Psoas muscle (tissue), 8 donors: ENCODE data around the gene SH3RF3. TPM values are rescaled to one million over a fixed set of nuclear protein-coding genes. Genes with fewer than 3 reads are reported as not detected.
A peak's percentile ranks its signal among the peaks of the same experiment; 100 is the strongest.

ENCODE experiments used
- ATAC-seq, 4 donors: fragments of 200-7000 bp; cut with Tn5 transposase; one replicate each; pipeline ENCODE4 v1.9.1; 2020; ENCODE audit warnings: moderate library complexity in 3 of 4, mild to moderate bottlenecking in 2 of 4
- DNase-seq, 2 donors: peaks; one replicate each; pipeline ENCODE4 v3.0.0-alpha.2; 2020
- H3K27ac ChIP-seq: fragments of 200-600 bp; one replicate; pipeline ENCODE4 v1.8.0; 2022
- H3K27me3 ChIP-seq, 3 donors: fragments of 200-600 bp in 1 of 3; one replicate each; pipeline versions ENCODE4 v1.6.1 to v1.8.0; 2013 to 2022; ENCODE audit warnings: low read length in 2 of 3, mild to moderate bottlenecking in 2 of 3, moderate library complexity in 1 of 3; ENCODE audit not compliant: insufficient read depth in 3 of 3
- H3K36me3 ChIP-seq, 2 donors: fragments of 200-600 bp in 1 of 2; one replicate each; pipeline versions ENCODE4 v1.6.1 to v1.8.0; 2013 to 2022; ENCODE audit warnings: low read depth in 1 of 2, mild to moderate bottlenecking in 1 of 2, moderate library complexity in 1 of 2; ENCODE audit not compliant: insufficient read depth in 1 of 2
- H3K4me1 ChIP-seq: fragments of 200-600 bp; one replicate; pipeline ENCODE4 v1.8.0; 2022
- H3K4me3 ChIP-seq: fragments of 200-600 bp; one replicate; pipeline ENCODE4 v1.8.0; 2022; ENCODE audit warnings: mild to moderate bottlenecking
- H3K9me3 ChIP-seq: fragments of 200-600 bp; one replicate; pipeline ENCODE4 v1.8.0; 2022
- CTCF ChIP-seq: fragments of 200-600 bp; IDR thresholded peaks from one replicate; pipeline ENCODE4 v1.8.0; 2022; ENCODE audit warnings: antibody characterized with exemption
- WGBS, 3 donors: extraction: QIAGEN DNeasy Blood & Tissue Kit; methylation state at CpG; one replicate each; pipeline versions ENCODE4 v1.1.6 to v1.1.7; 2013; 5-methylcytosine and 5-hydroxymethylcytosine counted together
- intact Hi-C, 2 donors: fragments of 100-400 bp; cut with DNase I; formaldehyde crosslinking; loops; one replicate each; pipeline versions ENCODE4 v1.11.0 to v1.14.2; 2022
- polyA plus RNA-seq, 3 donors: library from polyadenylated mRNA; stranded (reverse); fragments of 200-250 nt; gene quantifications; one replicate each; pipeline ENCODE4 v1.2.3, GENCODE V29; 2013
- total RNA-seq, 4 donors: library from RNA; stranded (reverse); fragmentation: NEBNext Ultra II Directional in 2 of 4; extraction: Animal tissue kit (Norgen Biotek cat#: 25700) in 2 of 4; gene quantifications; one replicate each; pipeline versions ENCODE4 v1.2.1 to v1.2.4, GENCODE V29; 2021 to 2023
- donor health status: healthy with polysubstance abuse.
- donor health status: DM: no; HTN: no; CAD: no; lungs with moderate emphysema.
- donor health status: Bipolar disorder and iron deficiency.
- donor health status: healthy.
- donor health status: DM: yes; HTN: yes; CAD: no.
- donor health status: DM: no; HTN: no; CAD: no.
- donor health status: DM: no; HTN: no; CAD: no.
- donor health status: DM: yes; HTN: yes; CAD: no.

The SH3RF3 gene
- total and polyA plus RNA-seq, 7 donors: 4.6 to 27.0 (median 9.0) TPM

- H3K9me3 ChIP-seq: no peaks in the 10 kb centered on the region
- 87 to 92% (median 90%) methylated on average over 13 to 14 of the region's 14 CpGs for WGBS, 3 donors
- intact Hi-C loops: no loop called here
- DNase-seq (no peak), ATAC-seq (no peak)
- no peak overlapping the region for H3K27ac ChIP-seq
- H3K36me3 ChIP-seq: no peaks in the 10 kb centered on the region
- peaks cover 9% of the 10 kb centered on the region for H3K4me1 ChIP-seq
- H3K4me3 ChIP-seq: no peak overlapping the region
- H3K27me3 ChIP-seq: no peaks in the 10 kb centered on the region
- no peak for TF ChIP-seq CTCF
Observed at GRCh38 chr2:109487871-109488655, 359.1 kb downstream of the SH3RF3 start.

GRCh38 chr2:109489296-109489695, 360.3 kb downstream of the SH3RF3 start:
- H3K9me3 ChIP-seq: no peaks in the 10 kb centered on the region
- H3K27ac ChIP-seq: no peak overlapping the region
- H3K36me3 ChIP-seq: no peaks in the 10 kb centered on the region
- peaks cover 4% of the 10 kb centered on the region for H3K4me1 ChIP-seq
- TF ChIP-seq CTCF: no peak
- H3K4me3 ChIP-seq: no peak overlapping the region
- intact Hi-C loops: no loop called here
- WGBS, 3 donors: 83 to 87% (median 86%) methylated on average over 9 of the region's 9 CpGs
- DNase-seq: no peak
- H3K27me3 ChIP-seq: no peaks in the 10 kb centered on the region
- no peak for ATAC-seq

GRCh38 chr2:109493176-109493935, 364.4 kb downstream of the SH3RF3 start:
- Histone ChIP-seq H3K27me3 (no peaks in the 10 kb centered on the region), H3K4me1 (peaks cover 22% of the 10 kb centered on the region), H3K9me3 (no peaks in the 10 kb centered on the region), H3K27ac (no peak overlapping the region), H3K4me3 (no peak overlapping the region), H3K36me3 (no peaks in the 10 kb centered on the region)
- DNase-seq (no peak), ATAC-seq (no peak)
- 73 to 98% (median 94%) methylated on average over 4 of the region's 4 CpGs for WGBS, 3 donors
- no peak for TF ChIP-seq CTCF
- intact Hi-C loops: loop anchor here in 1 of 2 donors (5.0 to 10.0 kb wide), 2 partner anchors 41 to 209 kb away; no protein-coding TSS in a partner anchor

- TF ChIP-seq CTCF: no peak
- peaks cover 26% of the 10 kb centered on the region for H3K4me1 ChIP-seq
- peak in 2 of 4 donors; percentile 6 to 13 for ATAC-seq
- no peaks in the 10 kb centered on the region for H3K27me3 ChIP-seq
- no peaks in the 10 kb centered on the region for H3K9me3 ChIP-seq
- no peaks in the 10 kb centered on the region for H3K36me3 ChIP-seq
- intact Hi-C loops: loop anchor here in 1 of 2 donors (5.0 to 10.0 kb wide), 2 partner anchors 42 to 210 kb away; no protein-coding TSS in a partner anchor
- no peak for DNase-seq
- H3K4me3 ChIP-seq: no peak overlapping the region
- H3K27ac ChIP-seq: peak overlapping the region; percentile 81
- 41 to 63% (median 43%) methylated on average over 3 of the region's 3 CpGs for WGBS, 3 donors
Observed at GRCh38 chr2:109494351-109494750, 365.3 kb downstream of the SH3RF3 start.
